ENCODE data around the gene CCDC174.

The CCDC174 gene

GRCh38 chr3:14701676-14702075, 50.1 kb downstream of the CCDC174 start:
- TF ChIP-seq EZH2phosphoT487 (conservative IDR thresholded peaks at IDR 0.05; ENCODE audit: low read length), result no peak
- no peak for TF ChIP-seq CTCF (IDR thresholded peaks at IDR 0.05; ENCODE audit: insufficient read depth, low read length, poor library complexity, severe bottlenecking)
- H3K36me3 ChIP-seq (ENCODE audit: low read length), result peaks cover 3% of the 10 kb centered on the region; the same call in 1 of the 2 replicates
- no peak overlapping the region for H3K9ac ChIP-seq (ENCODE audit: low read length)
- no peak overlapping the region for H3K4me3 ChIP-seq (ENCODE audit: insufficient read depth, low read length, poor library complexity, severe bottlenecking)
- H2AFZ ChIP-seq (ENCODE audit: low read depth, low read length, severe bottlenecking), result no peak overlapping the region
- H3F3A ChIP-seq (ENCODE audit: insufficient read depth), result no peaks in the 10 kb centered on the region
- no peaks in the 10 kb centered on the region for H3K9me2 ChIP-seq (replicated peaks; ENCODE audit: insufficient read depth, low read length)
- H4K20me1 ChIP-seq (ENCODE audit: low read depth, low read length), result no peaks in the 10 kb centered on the region
- no peak overlapping the region for H3K4me2 ChIP-seq (ENCODE audit: low read depth, low read length, poor library complexity, severe bottlenecking)
- no peak overlapping the region for H3K27ac ChIP-seq (ENCODE audit: low read depth, low read length)
- no peaks in the 10 kb centered on the region for H3K27me3 ChIP-seq (ENCODE audit: low read length)
- H3K9me3 ChIP-seq (ENCODE audit: insufficient read depth, low read length), result no peaks in the 10 kb centered on the region
- H3K79me2 ChIP-seq (ENCODE audit: insufficient read depth, low read length), result no peaks in the 10 kb centered on the region

GRCh38 chr3:14703128-14703750, 51.7 kb downstream of the CCDC174 start:
- H3K36me3 ChIP-seq (ENCODE audit: low read length), result peaks cover 6% of the 10 kb centered on the region; the same call in 1 of the 2 replicates
- no peaks in the 10 kb centered on the region for H3K27me3 ChIP-seq (ENCODE audit: low read length)
- no peak for TF ChIP-seq CTCF (IDR thresholded peaks at IDR 0.05; ENCODE audit: insufficient read depth, low read length, poor library complexity, severe bottlenecking)
- no peak for TF ChIP-seq EZH2phosphoT487 (conservative IDR thresholded peaks at IDR 0.05; ENCODE audit: low read length)
- no peak overlapping the region for H3K4me3 ChIP-seq (ENCODE audit: insufficient read depth, low read length, poor library complexity, severe bottlenecking)
- no peak overlapping the region for H2AFZ ChIP-seq (ENCODE audit: low read depth, low read length, severe bottlenecking)
- no peak overlapping the region for H3K27ac ChIP-seq (ENCODE audit: low read depth, low read length)
- H3K9me2 ChIP-seq (replicated peaks; ENCODE audit: insufficient read depth, low read length), result no peaks in the 10 kb centered on the region
- no peaks in the 10 kb centered on the region for H4K20me1 ChIP-seq (ENCODE audit: low read depth, low read length)
- no peak overlapping the region for H3K9ac ChIP-seq (ENCODE audit: low read length)
- no peaks in the 10 kb centered on the region for H3F3A ChIP-seq (ENCODE audit: insufficient read depth)
- no peaks in the 10 kb centered on the region for H3K9me3 ChIP-seq (ENCODE audit: insufficient read depth, low read length)
- H3K79me2 ChIP-seq (ENCODE audit: insufficient read depth, low read length), result no peaks in the 10 kb centered on the region
- H3K4me2 ChIP-seq (ENCODE audit: low read depth, low read length, poor library complexity, severe bottlenecking), result no peak overlapping the region

GRCh38 chr3:14703791-14704190, 52.2 kb downstream of the CCDC174 start:
- Histone ChIP-seq H3K27me3 (ENCODE audit: low read length) (no peaks in the 10 kb centered on the region), H3K27ac (ENCODE audit: low read depth, low read length) (no peak overlapping the region), H3K9me3 (ENCODE audit: insufficient read depth, low read length) (no peaks in the 10 kb centered on the region), H3K9me2 (replicated peaks; ENCODE audit: insufficient read depth, low read length) (no peaks in the 10 kb centered on the region), H3K36me3 (ENCODE audit: low read length) (peaks cover 10% of the 10 kb centered on the region; the same call in 1 of the 2 replicates), H4K20me1 (ENCODE audit: low read depth, low read length) (no peaks in the 10 kb centered on the region), H3F3A (ENCODE audit: insufficient read depth) (no peaks in the 10 kb centered on the region), H3K9ac (ENCODE audit: low read length) (no peak overlapping the region), H2AFZ (ENCODE audit: low read depth, low read length, severe bottlenecking) (no peak overlapping the region), H3K4me3 (ENCODE audit: insufficient read depth, low read length, poor library complexity, severe bottlenecking) (no peak overlapping the region), H3K4me2 (ENCODE audit: low read depth, low read length, poor library complexity, severe bottlenecking) (no peak overlapping the region), H3K79me2 (ENCODE audit: insufficient read depth, low read length) (no peaks in the 10 kb centered on the region)
- TF ChIP-seq EZH2phosphoT487 (conservative IDR thresholded peaks at IDR 0.05; ENCODE audit: low read length) (no peak), CTCF (IDR thresholded peaks at IDR 0.05; ENCODE audit: insufficient read depth, low read length, poor library complexity, severe bottlenecking) (no peak)
